GM12878 (cell line): Measurements from ENCODE around the gene LRP1B. TPM values are rescaled to one million over a fixed set of nuclear protein-coding genes. Genes with fewer than 3 reads are reported as not detected.

ENCODE experiments used
- ATAC-seq: fragments of 200-7000 bp; cut with Tn5 transposase; 3 replicates; pipeline ENCODE4 v1.9.1; 2020; ENCODE audit warnings: mild to moderate bottlenecking, moderate library complexity
- BruUV-seq: library from RNA; stranded (reverse); fragments of 400-500 nt; replicated peaks from 2 replicates; lab custom pipeline; 2021; lab: Mats Ljungman, UMichigan
- CTCF ChIA-PET: fragments of 300-600 bp; sonication (Branson Sonifier 250); formaldehyde crosslinking; extraction: SDS; loops from one replicate; lab custom pipeline; 2021; ENCODE audit warnings: inconsistent platforms; lab: Yijun Ruan, JAX
- POLR2A ChIA-PET: fragments of 350-600 bp; formaldehyde crosslinking; extraction: SDS; loops from one replicate; lab custom pipeline; 2021; ENCODE audit warnings: inconsistent platforms; lab: Charles Lee
- RAD21 ChIA-PET: fragments of 300-600 bp; sonication (Branson Sonifier 250); formaldehyde crosslinking; loops from one replicate; lab custom pipeline; 2023; ENCODE audit warnings: antibody characterized with exemption; ENCODE audit not compliant: unreplicated experiment; lab: Charles Lee
- SMC1A ChIA-PET: fragments of 300-600 bp; sonication (Branson Sonifier 250); formaldehyde crosslinking; loops from one replicate; lab custom pipeline; 2023; ENCODE audit not compliant: unreplicated experiment, uncharacterized antibody; lab: Charles Lee
- DNase-seq: peaks from one replicate; pipeline ENCODE4 v3.0.0-alpha.2; 2011; ENCODE audit warnings: low read depth, low spot score
- FAIRE-seq: peaks from 3 replicates; lab custom pipeline; 2011; peaks lifted over from hg19 to GRCh38; lab: Jason Lieb, UNC
- H2AFZ ChIP-seq: 2 replicates; pipeline ENCODE4 v1.6.0; 2011; ENCODE audit warnings: low read depth, low read length, control low read depth; ENCODE audit not compliant: control insufficient read depth
- H3K27ac ChIP-seq: 2 replicates; pipeline ENCODE4 v1.5.1; 2011; ENCODE audit warnings: control low read depth; ENCODE audit not compliant: control insufficient read depth, insufficient read depth
- H3K27me3 ChIP-seq, 2 experiments: replicated peaks in 1 of 2; 2 replicates each; pipeline versions ENCODE4 v1.6.0 to v1.6.1; 2011; ENCODE audit warnings: low read length in 1 of 2; ENCODE audit not compliant: control insufficient read depth in 2 of 2, insufficient read depth in 2 of 2
- H3K36me3 ChIP-seq, 2 experiments: 2 replicates each; pipeline ENCODE4 v1.5.1; 2011; ENCODE audit warnings: low read length in 1 of 2; ENCODE audit not compliant: control insufficient read depth in 2 of 2, insufficient read depth in 2 of 2
- H3K4me1 ChIP-seq: 2 replicates; pipeline ENCODE4 v1.6.1; 2011; ENCODE audit warnings: mild to moderate bottlenecking, low read length, moderate library complexity, mixed read lengths; ENCODE audit not compliant: control insufficient read depth, insufficient read depth
- H3K4me2 ChIP-seq: 2 replicates; pipeline ENCODE4 v1.6.0; 2011; ENCODE audit warnings: control low read depth; ENCODE audit not compliant: control insufficient read depth, insufficient read depth
- H3K4me3 ChIP-seq: fragments of 200-600 bp; sonication (generic); 2 replicates; pipeline ENCODE4 v1.5.1; 2016
- H3K79me2 ChIP-seq: 2 replicates; pipeline ENCODE4 v1.6.0; 2011; ENCODE audit warnings: low read length; ENCODE audit not compliant: control insufficient read depth, insufficient read depth
- H3K9ac ChIP-seq: 2 replicates; pipeline ENCODE4 v1.8.0; 2011; ENCODE audit warnings: low read length, control low read depth, mixed read lengths; ENCODE audit not compliant: control insufficient read depth, insufficient read depth
- H3K9me3 ChIP-seq: replicated peaks from 3 replicates; pipeline ENCODE4 v1.5.1; 2011; ENCODE audit warnings: mild to moderate bottlenecking, low read length; ENCODE audit not compliant: control insufficient read depth, insufficient read depth
- H4K20me1 ChIP-seq: 2 replicates; pipeline ENCODE4 v1.6.0; 2011; ENCODE audit not compliant: control insufficient read depth, insufficient read depth
- ATF7 ChIP-seq: fragments of 450-650 bp; IDR thresholded peaks from 2 replicates; pipeline ENCODE4 v1.6.1; 2016; ENCODE audit warnings: low read depth, mild to moderate bottlenecking
- BMI1 ChIP-seq: fragments of 450-650 bp; IDR thresholded peaks from 2 replicates; pipeline ENCODE4 v1.6.1; 2016; ENCODE audit warnings: mild to moderate bottlenecking, moderate library complexity, borderline replicate concordance
- CEBPZ ChIP-seq: fragments of 150-350 bp; IDR thresholded peaks from 2 replicates; pipeline ENCODE4 v1.6.1; 2016; ENCODE audit warnings: low read depth, low read length
- EGR1 ChIP-seq, 2 experiments: IDR thresholded peaks; 1 replicate in 1 of 2; 2 replicates in 1 of 2; pipeline ENCODE4 v1.6.1; 2011 to 2012; ENCODE audit warnings: low read depth in 2 of 2, low read length in 2 of 2, borderline replicate concordance in 1 of 2, mild to moderate bottlenecking in 1 of 2, moderate library complexity in 1 of 2
- EZH2 ChIP-seq: IDR thresholded peaks from 2 replicates; pipeline ENCODE4 v1.6.1; 2012; ENCODE audit warnings: low read depth, mild to moderate bottlenecking, control low read depth, inconsistent platforms, low read length, borderline replicate concordance; ENCODE audit not compliant: control insufficient read depth
- RUNX3 ChIP-seq: IDR thresholded peaks from 2 replicates; pipeline ENCODE4 v1.6.1; 2012; ENCODE audit warnings: low read length, inconsistent platforms
- SMAD5 ChIP-seq: IDR thresholded peaks from 2 replicates; pipeline ENCODE4 v1.6.1; 2016; ENCODE audit warnings: antibody characterized with exemption, low read depth
- TAF1 ChIP-seq: IDR thresholded peaks from 2 replicates; pipeline ENCODE4 v1.6.1; 2011; ENCODE audit warnings: mild to moderate bottlenecking, low read depth, low read length, borderline replicate concordance
- USF2 ChIP-seq: IDR thresholded peaks from 2 replicates; pipeline ENCODE4 v1.6.1; 2011; ENCODE audit warnings: low read depth, low read length, improper control_type of control experiment, borderline replicate concordance
- WRNIP1 ChIP-seq: IDR thresholded peaks from 2 replicates; pipeline ENCODE4 v1.6.1; 2011; ENCODE audit warnings: low read depth, low read length, improper control_type of control experiment, borderline replicate concordance
- ZBTB40 ChIP-seq: fragments of 450-650 bp; IDR thresholded peaks from 2 replicates; pipeline ENCODE4 v1.6.1; 2016; ENCODE audit warnings: mild to moderate bottlenecking, moderate library complexity, borderline replicate concordance
- WGBS: methylation state at CpG from one replicate; pipeline ENCODE4 v1.1.6; 2016; ENCODE audit warnings: low lambda C conversion rate; ENCODE audit not compliant: insufficient replicate concordance, insufficient coverage; ENCODE audit errors: missing lambda C conversion rate; 5-methylcytosine and 5-hydroxymethylcytosine counted together
- in situ Hi-C: fragments of 300-500 bp; cut with MboI; formaldehyde crosslinking; loops from 9 replicates; pipeline ENCODE4 v1.14.3; 2018; ENCODE audit warnings: mixed read lengths
- intact Hi-C: fragments of 100-400 bp; cut with micrococcal nuclease; formaldehyde crosslinking; loops from one replicate; pipeline ENCODE4 v1.14.2; 2022; ENCODE audit not compliant: unreplicated experiment
- polyA plus RNA-seq, 11 experiments: library from polyadenylated mRNA; depleted of rRNA in 4 of 11; unstranded in 6 of 11; stranded (reverse) in 5 of 11; fragments of >200 nt; fragmentation: Nextera tagmentation in 4 of 11; fragmentation: Illumina TruSeq in 1 of 11; extraction: Ambion mirVana in 4 of 11; extraction: Trizol in 1 of 11; gene quantifications; 1 replicate in 1 of 11; 2 replicates in 10 of 11; pipeline versions ENCODE4 v1.2.1 to v1.2.3, GENCODE V29; 2011 to 2016; ENCODE audit warnings: inconsistent platforms in 2 of 11, missing spikeins in 2 of 11, low read depth in 1 of 11
- total RNA-seq, 4 experiments: library from RNA; depleted of rRNA in 3 of 4; stranded (reverse); fragments of >200 nt in 3 of 4; fragmentation: Illumina TruSeq in 1 of 4; extraction: Trizol in 1 of 4; gene quantifications; 2 replicates each; pipeline versions ENCODE4 v1.2.1 to v1.2.3, GENCODE V29; 2013 to 2021

Gene LRP1B
- total and polyA plus RNA-seq, 10 of the 15 experiments (the other 5 are each of a cell fraction or from before 2014, with no cell fraction given), result under 0.01 to 0.06 (median 0.03) TPM; not detected in 5

- Histone ChIP-seq H3K79me2 (no peaks in the 10 kb centered on the region), H3K4me3 (no peak overlapping the region), H3K36me3 (no peaks in the 10 kb centered on the region), H3K9me3 (no peaks in the 10 kb centered on the region), H3K4me2 (no peak overlapping the region), H2AFZ (no peak overlapping the region), H3K4me1 (no peaks in the 10 kb centered on the region), H3K27me3 (no peaks in the 10 kb centered on the region), H4K20me1 (no peaks in the 10 kb centered on the region), H3K27ac (no peak overlapping the region), H3K9ac (no peak overlapping the region)
- DNase-seq (no peak), ATAC-seq (no peak), FAIRE-seq (no peak)
- intact Hi-C loops, result loop anchor here (10.0 kb wide), 1 partner anchor 1944 kb away; no protein-coding TSS in a partner anchor
- 52% methylated on average over 3 of the region's 3 CpGs for WGBS
- POLR2A ChIA-PET, result no interaction called here
- SMC1A ChIA-PET, result interaction anchor here (1.4 kb wide), 1 partner anchor 8 kb away, joined by 4 read pairs; no protein-coding TSS in a partner anchor
- TF ChIP-seq USF2 (no peak), WRNIP1 (no peak), EZH2 (no peak), ATF7 (no peak), SMAD5 (no peak), ZBTB40 (no peak), CEBPZ (no peak), BMI1 (no peak), EGR1 (IDR thresholded peaks at IDR 0.05; ENCODE audit: borderline replicate concordance in 1 of 2, low read depth in 2 of 2, low read length in 2 of 2) (no peak), RUNX3 (no peak), TAF1 (no peak)
- no TSS peak for BruUV-seq
- RAD21 ChIA-PET, result interaction anchor here (0.5 kb wide), 1 partner anchor 13 kb away, joined by 3 read pairs; no protein-coding TSS in a partner anchor
- in situ Hi-C loops, result loop anchor here (10.0 kb wide), 1 partner anchor 284 kb away; no protein-coding TSS in a partner anchor
- CTCF ChIA-PET, result no interaction called here
These were observed 1261.7 kb downstream of the LRP1B start for GRCh38 chr2:140869107-140869506.
